ENCODE results near the gene PRKCA. TPM values are rescaled to one million over a fixed set of nuclear protein-coding genes. Genes with fewer than 3 reads are reported as not detected.

The PRKCA gene
- total RNA-seq, 4 donors from 2014 or later = 24.5 to 61.9 (median 40.8) TPM

- DNase-seq (ENCODE audit: extremely low spot score) = no peak
- 36% methylated on average over 5 of the region's 5 CpGs for WGBS
- Histone ChIP-seq H3K27me3 (no peaks in the 10 kb centered on the region), H3K9me3 (no peaks in the 10 kb centered on the region), H3K27ac (replicated peaks in 1 of 4) (peak overlapping the region; percentile 47 to 71 (median 66)), H3K36me3 (no peaks in the 10 kb centered on the region), H3K4me3 (peak overlapping the region in 2 of 4 donors; percentile 17 to 21), H3K4me1 (peaks cover 5 to 58% (median 40%) of the 10 kb centered on the region in 4 donors)
- no peak for TF ChIP-seq EP300 (IDR thresholded peaks at IDR 0.05)
- TF ChIP-seq POLR2AphosphoS5 (IDR thresholded peaks at IDR 0.05) = peak in 1 of 2 donors; percentile 33
- TF ChIP-seq POLR2A (IDR thresholded peaks at IDR 0.05; ENCODE audit: low read depth) = no peak
- TF ChIP-seq CTCF (IDR thresholded peaks at IDR 0.05) = no peak
- intact Hi-C loops (cut with DNase I) = no loop called here
Measured at GRCh38 chr17:66431910-66432309, 129.5 kb downstream of the PRKCA start.

- H3K27me3 ChIP-seq = no peaks in the 10 kb centered on the region
- no peak for TF ChIP-seq POLR2AphosphoS5 (IDR thresholded peaks at IDR 0.05)
- TF ChIP-seq EP300 (IDR thresholded peaks at IDR 0.05) = no peak
- no peak for TF ChIP-seq POLR2A (IDR thresholded peaks at IDR 0.05; ENCODE audit: low read depth)
- TF ChIP-seq CTCF (IDR thresholded peaks at IDR 0.05) = no peak
- DNase-seq (ENCODE audit: extremely low spot score) = no peak
- H3K27ac ChIP-seq (replicated peaks in 1 of 4) = peak overlapping the region; percentile 47 to 71 (median 66)
- H3K4me3 ChIP-seq = no peak overlapping the region
- H3K4me1 ChIP-seq = peaks cover 5 to 64% (median 45%) of the 10 kb centered on the region in 4 donors
- intact Hi-C loops (cut with DNase I) = no loop called here
- no peaks in the 10 kb centered on the region for H3K9me3 ChIP-seq
- H3K36me3 ChIP-seq = no peaks in the 10 kb centered on the region
- WGBS = 30% methylated on average over 2 of the region's 2 CpGs
Measured at GRCh38 chr17:66432411-66432957, 130.1 kb downstream of the PRKCA start.

GRCh38 chr17:66432996-66433551, 130.7 kb downstream of the PRKCA start:
- TF ChIP-seq POLR2AphosphoS5 (IDR thresholded peaks at IDR 0.05) = peak in 1 of 2 donors; percentile 29
- no peak for TF ChIP-seq POLR2A (IDR thresholded peaks at IDR 0.05; ENCODE audit: low read depth)
- TF ChIP-seq EP300 (IDR thresholded peaks at IDR 0.05) = no peak
- H3K27me3 ChIP-seq = no peaks in the 10 kb centered on the region
- intact Hi-C loops (cut with DNase I) = no loop called here
- H3K36me3 ChIP-seq = no peaks in the 10 kb centered on the region
- DNase-seq (ENCODE audit: extremely low spot score) = no peak
- no peak overlapping the region for H3K4me3 ChIP-seq
- peak overlapping the region; percentile 47 to 71 (median 66) for H3K27ac ChIP-seq (replicated peaks in 1 of 4)
- H3K9me3 ChIP-seq = no peaks in the 10 kb centered on the region
- WGBS = 35% methylated on average over 5 of the region's 5 CpGs
- H3K4me1 ChIP-seq = peaks cover 5 to 68% (median 51%) of the 10 kb centered on the region in 4 donors

- no peaks in the 10 kb centered on the region for H3K36me3 ChIP-seq
- 99% methylated on average over 10 of the region's 10 CpGs for WGBS
- no peak overlapping the region for H3K27ac ChIP-seq (replicated peaks in 1 of 4)
- H3K4me1 ChIP-seq = peaks cover 5 to 66% (median 52%) of the 10 kb centered on the region in 4 donors
- intact Hi-C loops (cut with DNase I) = no loop called here
- H3K4me3 ChIP-seq = no peak overlapping the region
- no peaks in the 10 kb centered on the region for H3K9me3 ChIP-seq
- no peaks in the 10 kb centered on the region for H3K27me3 ChIP-seq
- no peak for DNase-seq (ENCODE audit: extremely low spot score)
- no peak for TF ChIP-seq EP300 (IDR thresholded peaks at IDR 0.05)
- no peak for TF ChIP-seq POLR2AphosphoS5 (IDR thresholded peaks at IDR 0.05)
- TF ChIP-seq CTCF (IDR thresholded peaks at IDR 0.05) = no peak
- no peak for TF ChIP-seq POLR2A (IDR thresholded peaks at IDR 0.05; ENCODE audit: low read depth)
Measured at GRCh38 chr17:66435182-66435581, 132.8 kb downstream of the PRKCA start.

- Histone ChIP-seq H3K36me3 (no peaks in the 10 kb centered on the region), H3K27me3 (no peaks in the 10 kb centered on the region), H3K4me1 (peaks cover 5 to 66% (median 52%) of the 10 kb centered on the region in 4 donors), H3K4me3 (no peak overlapping the region), H3K9me3 (no peaks in the 10 kb centered on the region), H3K27ac (replicated peaks in 1 of 4) (no peak overlapping the region)
- no peak for TF ChIP-seq CTCF (IDR thresholded peaks at IDR 0.05)
- TF ChIP-seq POLR2AphosphoS5 (IDR thresholded peaks at IDR 0.05) = no peak
- no peak for TF ChIP-seq POLR2A (IDR thresholded peaks at IDR 0.05; ENCODE audit: low read depth)
- no peak for TF ChIP-seq EP300 (IDR thresholded peaks at IDR 0.05)
- 79% methylated on average over 6 of the region's 6 CpGs for WGBS
- intact Hi-C loops (cut with DNase I) = no loop called here
- DNase-seq (ENCODE audit: extremely low spot score) = no peak
Measured at GRCh38 chr17:66436631-66437030, 134.2 kb downstream of the PRKCA start.
